Measurements from ENCODE around the gene ALDH3A2.

DNA sequence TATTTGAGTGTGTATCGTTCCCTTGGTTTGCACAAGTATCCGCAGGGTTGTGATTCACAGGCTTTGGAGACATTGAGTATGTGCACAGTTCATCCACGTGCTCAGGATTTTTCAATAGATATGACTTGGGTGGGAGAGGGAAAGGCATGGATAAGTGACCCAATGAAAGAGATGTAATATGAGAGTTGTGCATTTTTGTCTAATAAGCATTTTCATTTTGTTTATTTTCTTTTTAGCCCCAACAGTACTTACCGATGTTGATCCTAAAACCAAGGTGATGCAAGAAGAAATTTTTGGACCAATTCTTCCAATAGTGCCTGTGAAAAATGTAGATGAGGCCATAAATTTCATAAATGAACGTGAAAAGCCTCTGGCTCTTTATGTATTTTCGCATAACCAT is 14.5 kb downstream of the ALDH3A2 start:
- TF ChIP-seq, protein P1, sequence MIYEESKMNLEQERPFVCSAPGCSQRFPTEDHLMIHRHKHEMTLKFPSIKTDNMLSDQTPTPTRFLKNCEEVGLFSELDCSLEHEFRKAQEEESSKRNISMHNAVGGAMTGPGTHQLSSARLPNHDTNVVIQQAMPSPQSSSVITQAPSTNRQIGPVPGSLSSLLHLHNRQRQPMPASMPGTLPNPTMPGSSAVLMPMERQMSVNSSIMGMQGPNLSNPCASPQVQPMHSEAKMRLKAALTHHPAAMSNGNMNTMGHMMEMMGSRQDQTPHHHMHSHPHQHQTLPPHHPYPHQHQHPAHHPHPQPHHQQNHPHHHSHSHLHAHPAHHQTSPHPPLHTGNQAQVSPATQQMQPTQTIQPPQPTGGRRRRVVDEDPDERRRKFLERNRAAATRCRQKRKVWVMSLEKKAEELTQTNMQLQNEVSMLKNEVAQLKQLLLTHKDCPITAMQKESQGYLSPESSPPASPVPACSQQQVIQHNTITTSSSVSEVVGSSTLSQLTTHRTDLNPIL (CRISPR knock-in tag; IDR thresholded peaks at IDR 0.05; ENCODE audit: low read depth): no peak
- TF ChIP-seq ZC3H10 (CRISPR knock-in tag; IDR thresholded peaks at IDR 0.05) (no peak), CSDC2 (CRISPR knock-in tag; IDR thresholded peaks at IDR 0.05) (no peak), ZFP30 (CRISPR knock-in tag; IDR thresholded peaks at IDR 0.05) (no peak), ARNTL (CRISPR knock-in tag; IDR thresholded peaks at IDR 0.05; ENCODE audit: borderline replicate concordance, low read depth) (no peak), TOX (CRISPR knock-in tag; IDR thresholded peaks at IDR 0.05; ENCODE audit: borderline replicate concordance) (no peak)
- TF ChIP-seq, protein P2, sequence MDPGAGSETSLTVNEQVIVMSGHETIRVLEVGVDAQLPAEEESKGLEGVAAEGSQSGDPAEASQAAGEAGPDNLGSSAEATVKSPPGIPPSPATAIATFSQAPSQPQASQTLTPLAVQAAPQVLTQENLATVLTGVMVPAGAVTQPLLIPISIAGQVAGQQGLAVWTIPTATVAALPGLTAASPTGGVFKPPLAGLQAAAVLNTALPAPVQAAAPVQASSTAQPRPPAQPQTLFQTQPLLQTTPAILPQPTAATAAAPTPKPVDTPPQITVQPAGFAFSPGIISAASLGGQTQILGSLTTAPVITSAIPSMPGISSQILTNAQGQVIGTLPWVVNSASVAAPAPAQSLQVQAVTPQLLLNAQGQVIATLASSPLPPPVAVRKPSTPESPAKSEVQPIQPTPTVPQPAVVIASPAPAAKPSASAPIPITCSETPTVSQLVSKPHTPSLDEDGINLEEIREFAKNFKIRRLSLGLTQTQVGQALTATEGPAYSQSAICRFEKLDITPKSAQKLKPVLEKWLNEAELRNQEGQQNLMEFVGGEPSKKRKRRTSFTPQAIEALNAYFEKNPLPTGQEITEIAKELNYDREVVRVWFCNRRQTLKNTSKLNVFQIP (CRISPR knock-in tag; IDR thresholded peaks at IDR 0.05; ENCODE audit: borderline replicate concordance, low read depth): no peak
- TF ChIP-seq, protein P3, sequence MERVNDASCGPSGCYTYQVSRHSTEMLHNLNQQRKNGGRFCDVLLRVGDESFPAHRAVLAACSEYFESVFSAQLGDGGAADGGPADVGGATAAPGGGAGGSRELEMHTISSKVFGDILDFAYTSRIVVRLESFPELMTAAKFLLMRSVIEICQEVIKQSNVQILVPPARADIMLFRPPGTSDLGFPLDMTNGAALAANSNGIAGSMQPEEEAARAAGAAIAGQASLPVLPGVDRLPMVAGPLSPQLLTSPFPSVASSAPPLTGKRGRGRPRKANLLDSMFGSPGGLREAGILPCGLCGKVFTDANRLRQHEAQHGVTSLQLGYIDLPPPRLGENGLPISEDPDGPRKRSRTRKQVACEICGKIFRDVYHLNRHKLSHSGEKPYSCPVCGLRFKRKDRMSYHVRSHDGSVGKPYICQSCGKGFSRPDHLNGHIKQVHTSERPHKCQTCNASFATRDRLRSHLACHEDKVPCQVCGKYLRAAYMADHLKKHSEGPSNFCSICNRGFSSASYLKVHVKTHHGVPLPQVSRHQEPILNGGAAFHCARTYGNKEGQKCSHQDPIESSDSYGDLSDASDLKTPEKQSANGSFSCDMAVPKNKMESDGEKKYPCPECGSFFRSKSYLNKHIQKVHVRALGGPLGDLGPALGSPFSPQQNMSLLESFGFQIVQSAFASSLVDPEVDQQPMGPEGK (CRISPR knock-in tag; IDR thresholded peaks at IDR 0.05; ENCODE audit: borderline replicate concordance): no peak

All from SK-N-SH treated with all-trans-retinoic acid at 6 μM for 48 hours (cell line).